HG03432 (cell line): ENCODE data around the gene CDCA7L.

ENCODE experiments used
- ATAC-seq: cut with Tn5 transposase; IDR thresholded peaks from one replicate; pipeline ENCODE4 v1.9.1; 2021; ENCODE audit warnings: mild to moderate bottlenecking, moderate library complexity; ENCODE audit not compliant: unreplicated experiment

Gene CDCA7L

GRCh38 chr7:21945454-21946221, at the start of gene CDCA7L:
TSS of gene CDCA7L (minus strand) at chr7:21945899. CDS start at chr7:21945804, 95 bp downstream.
- ATAC-seq: peak; percentile 92

- no peak for ATAC-seq
Measured at GRCh38 chr7:21986096-21986495, 40.4 kb upstream of the CDCA7L start.

- ATAC-seq: no peak
Measured at GRCh38 chr7:21984042-21984441, 38.3 kb upstream of the CDCA7L start.

- no peak for ATAC-seq
Measured at GRCh38 chr7:21983056-21983455, 37.4 kb upstream of the CDCA7L start.

GRCh38 chr7:21981524-21981923, 35.8 kb upstream of the CDCA7L start:
- ATAC-seq: no peak

GRCh38 chr7:21980926-21981500, 35.3 kb upstream of the CDCA7L start:
- ATAC-seq: no peak

- ATAC-seq: no peak
Measured at GRCh38 chr7:21972397-21972784, 26.7 kb upstream of the CDCA7L start.

GRCh38 chr7:21971780-21972396, 26.2 kb upstream of the CDCA7L start:
- no peak for ATAC-seq

GRCh38 chr7:21969822-21970221, 24.1 kb upstream of the CDCA7L start:
- ATAC-seq: no peak

GRCh38 chr7:21967598-21968003, 21.9 kb upstream of the CDCA7L start:
- peak; percentile 39 for ATAC-seq

- ATAC-seq: peak; percentile 90
Measured at GRCh38 chr7:21966271-21966670, 20.6 kb upstream of the CDCA7L start.

- no peak for ATAC-seq
Measured at GRCh38 chr7:21965291-21965690, 19.6 kb upstream of the CDCA7L start.

GRCh38 chr7:21962677-21963076, 17.0 kb upstream of the CDCA7L start:
- ATAC-seq: no peak

- no peak for ATAC-seq
Measured at GRCh38 chr7:21960922-21961321, 15.2 kb upstream of the CDCA7L start.

GRCh38 chr7:21959387-21959776, 13.7 kb upstream of the CDCA7L start:
- no peak for ATAC-seq

- ATAC-seq: no peak
Measured at GRCh38 chr7:21953781-21954180, 8.1 kb upstream of the CDCA7L start.

GRCh38 chr7:21948887-21949540, 3.3 kb upstream of the CDCA7L start:
- no peak for ATAC-seq

- ATAC-seq: no peak
Measured at GRCh38 chr7:21948364-21948763, 2.7 kb upstream of the CDCA7L start.

GRCh38 chr7:21947946-21948345, 2.2 kb upstream of the CDCA7L start:
- no peak for ATAC-seq

- no peak for ATAC-seq
Measured at GRCh38 chr7:21947056-21947455, 1.4 kb upstream of the CDCA7L start.

- ATAC-seq: no peak
Measured at GRCh38 chr7:21946222-21946709, 567 bp upstream of the CDCA7L start.
